Naive thymus-derived CD4-positive, alpha-beta T cell (primary cell): ENCODE data around the gene BARHL2. TPM values are rescaled to one million over a fixed set of nuclear protein-coding genes. Genes with fewer than 3 reads are reported as not detected.

Experiments
- ATAC-seq: fragments of 150-1000 bp; cut with Tn5 transposase; 2 replicates; pipeline ENCODE4 v1.10.0; 2021; ENCODE audit warnings: mild to moderate bottlenecking, moderate library complexity
- CTCF ChIA-PET: fragments of 350-600 bp; sonication (Branson Sonifier 250); formaldehyde crosslinking; loops from one replicate; lab custom pipeline; 2021; ENCODE audit warnings: antibody characterized with exemption; lab: Charles Lee
- POLR2A ChIA-PET: fragments of 350-600 bp; sonication (Branson Sonifier 250); formaldehyde crosslinking; loops from one replicate; lab custom pipeline; 2021; ENCODE audit warnings: antibody characterized with exemption, inconsistent platforms; lab: Charles Lee
- DNase-seq, 9 donors: peaks; one replicate each; pipeline versions ENCODE4 v3.0.0 to v3.0.0-alpha.2; 2020 to 2022; ENCODE audit warnings: mixed read lengths in 1 of 9
- H3K27ac ChIP-seq: one replicate; pipeline ENCODE4 v1.7.0; 2013; ENCODE audit warnings: mild to moderate bottlenecking, low read depth, low read length, moderate library complexity
- H3K27me3 ChIP-seq, 2 donors: one replicate each; pipeline ENCODE4 v1.7.0; 2013; ENCODE audit warnings: low read length in 2 of 2, mild to moderate bottlenecking in 2 of 2, moderate library complexity in 2 of 2; ENCODE audit not compliant: control insufficient read depth in 2 of 2, insufficient read depth in 2 of 2
- H3K36me3 ChIP-seq, 3 experiments: 1 replicate in 2 of 3; 2 replicates in 1 of 3; pipeline ENCODE4 v1.7.0; 2013; ENCODE audit warnings: low read length in 3 of 3, mild to moderate bottlenecking in 3 of 3, moderate library complexity in 1 of 3; ENCODE audit not compliant: insufficient read depth in 3 of 3, control insufficient read depth in 2 of 3
- H3K4me1 ChIP-seq, 2 donors: one replicate each; pipeline ENCODE4 v1.7.0; 2013; ENCODE audit warnings: low read length in 2 of 2, mild to moderate bottlenecking in 2 of 2, moderate library complexity in 1 of 2; ENCODE audit not compliant: control insufficient read depth in 2 of 2, insufficient read depth in 2 of 2
- H3K4me3 ChIP-seq: 2 replicates; pipeline ENCODE4 v1.7.0; 2013; ENCODE audit warnings: mild to moderate bottlenecking, low read length
- H3K9me3 ChIP-seq, 3 experiments: 1 replicate in 2 of 3; 2 replicates in 1 of 3; pipeline ENCODE4 v1.7.0; 2013; ENCODE audit warnings: low read length in 3 of 3; ENCODE audit not compliant: control insufficient read depth in 2 of 3
- H3K27ac Mint-ChIP-seq, 9 donors: one replicate each; pipeline ENCODE4 v1.8.0; 2020 to 2022; ENCODE audit warnings: mixed read lengths in 9 of 9, mild to moderate bottlenecking in 8 of 9, moderate library complexity in 5 of 9, inconsistent platforms in 2 of 9
- H3K27me3 Mint-ChIP-seq, 5 donors: one replicate each; pipeline ENCODE4 v1.8.0; 2021 to 2022; ENCODE audit warnings: mixed read lengths in 5 of 5, mild to moderate bottlenecking in 1 of 5
- H3K36me3 Mint-ChIP-seq, 5 donors: one replicate each; pipeline ENCODE4 v1.8.0; 2020 to 2022; ENCODE audit warnings: mixed read lengths in 5 of 5, mild to moderate bottlenecking in 3 of 5, inconsistent platforms in 1 of 5
- H3K4me1 Mint-ChIP-seq, 7 donors: one replicate each; pipeline ENCODE4 v1.8.0; 2020 to 2022; ENCODE audit warnings: mixed read lengths in 7 of 7, mild to moderate bottlenecking in 3 of 7, inconsistent platforms in 1 of 7
- H3K4me3 Mint-ChIP-seq, 10 donors: one replicate each; pipeline ENCODE4 v1.8.0; 2020 to 2022; ENCODE audit warnings: mild to moderate bottlenecking in 10 of 10, mixed read lengths in 10 of 10, moderate library complexity in 6 of 10, inconsistent platforms in 2 of 10
- H3K9me3 Mint-ChIP-seq, 11 donors: one replicate each; pipeline ENCODE4 v1.8.0; 2020 to 2022; ENCODE audit warnings: mixed read lengths in 11 of 11, mild to moderate bottlenecking in 4 of 11, inconsistent platforms in 1 of 11, moderate library complexity in 1 of 11
- intact Hi-C, 2 donors: fragments of 100-400 bp; cut with micrococcal nuclease; formaldehyde crosslinking; loops; one replicate each; pipeline ENCODE4 v1.15.1; 2023
- polyA plus RNA-seq, 2 donors: library from polyadenylated mRNA; unstranded; fragments of 300-500 nt; fragmentation: Illumina TruSeq; gene quantifications; one replicate each; pipeline ENCODE4 v1.2.3, GENCODE V29; 2021
- total RNA-seq, 6 experiments: library from RNA in 5 of 6; stranded (reverse) in 5 of 6; gene quantifications; 1 replicate in 5 of 6; 2 replicates in 1 of 6; pipeline ENCODE4 v1.2.3 and lab custom pipeline; 2021 to 2026

The BARHL2 gene
- total and polyA plus RNA-seq, 7 experiments from 2014 or later, result not detected

DNA sequence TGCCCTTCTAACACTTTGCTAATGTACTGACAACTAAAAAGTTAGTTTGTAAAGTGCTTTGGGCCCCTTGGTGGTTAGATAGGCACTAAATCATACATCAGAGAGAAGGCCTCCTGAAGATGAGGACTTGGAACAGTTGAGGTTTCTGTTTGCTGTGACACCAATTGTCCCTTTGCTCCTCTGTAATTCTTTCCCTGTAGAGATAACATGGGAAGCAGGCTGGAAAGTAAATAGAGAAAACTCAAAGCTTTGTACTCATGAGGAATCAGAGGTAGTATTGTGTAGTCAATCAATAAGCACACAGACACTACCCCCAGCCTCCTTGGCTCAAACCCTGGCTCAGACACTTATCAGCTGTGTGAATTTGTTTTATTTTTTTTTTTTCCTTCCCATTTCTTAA, 31.6 kb upstream of the BARHL2 start:
- no peaks in the 10 kb centered on the region for H3K9me3 ChIP-seq
- POLR2A ChIA-PET, result no interaction called here
- ATAC-seq (no peak), DNase-seq (no peak)
- Mint-ChIP-seq H3K27ac (no peak overlapping the region), H3K4me1 (no peaks in the 10 kb centered on the region), H3K27me3 (peaks cover 15 to 43% (median 33%) of the 10 kb centered on the region in 5 donors), H3K4me3 (no peak overlapping the region), H3K36me3 (no peaks in the 10 kb centered on the region), H3K9me3 (peaks cover 0 to 7% (median 0%) of the 10 kb centered on the region in 11 donors)
- CTCF ChIA-PET, result interaction anchor here (0.7 kb wide), 1 partner anchor 898 kb away, joined by 3 read pairs; no protein-coding TSS in a partner anchor
- intact Hi-C loops, result no loop called here
- H3K36me3 ChIP-seq, result no peaks in the 10 kb centered on the region
- no peaks in the 10 kb centered on the region for H3K4me1 ChIP-seq
- H3K27me3 ChIP-seq, result no peaks in the 10 kb centered on the region
- no peak overlapping the region for H3K27ac ChIP-seq
- H3K4me3 ChIP-seq, result no peak overlapping the region

DNA sequence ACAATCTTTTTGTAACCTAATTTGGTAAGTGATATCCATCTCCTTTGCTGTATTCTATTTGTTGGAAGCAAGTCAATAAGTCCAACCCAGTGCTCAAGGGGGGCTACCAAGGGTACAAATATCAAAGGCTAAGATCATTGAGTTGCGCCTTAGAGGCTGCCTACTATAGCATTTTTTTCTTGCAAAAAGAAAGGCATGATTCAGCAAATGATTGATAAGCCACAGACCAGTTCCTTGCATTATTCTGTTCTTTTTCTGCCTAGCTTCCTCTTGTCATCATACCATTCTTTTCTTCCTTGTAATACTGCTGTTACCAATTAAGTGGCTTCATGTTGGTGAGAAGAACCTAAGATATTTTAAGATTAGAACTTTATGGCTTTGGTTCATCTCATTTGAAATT, 29.8 kb upstream of the BARHL2 start:
- DNase-seq (no peak), ATAC-seq (no peak)
- H3K4me1 ChIP-seq, result no peaks in the 10 kb centered on the region
- Mint-ChIP-seq H3K36me3 (no peaks in the 10 kb centered on the region), H3K9me3 (peaks cover 0 to 3% (median 0%) of the 10 kb centered on the region in 11 donors), H3K27ac (no peak overlapping the region), H3K27me3 (peaks cover 13 to 41% (median 31%) of the 10 kb centered on the region in 5 donors), H3K4me1 (no peaks in the 10 kb centered on the region), H3K4me3 (no peak overlapping the region)
- no peak overlapping the region for H3K4me3 ChIP-seq
- H3K27me3 ChIP-seq, result no peaks in the 10 kb centered on the region
- no peaks in the 10 kb centered on the region for H3K9me3 ChIP-seq
- POLR2A ChIA-PET, result no interaction called here
- CTCF ChIA-PET, result no interaction called here
- intact Hi-C loops, result no loop called here
- no peaks in the 10 kb centered on the region for H3K36me3 ChIP-seq
- H3K27ac ChIP-seq, result no peak overlapping the region

DNA sequence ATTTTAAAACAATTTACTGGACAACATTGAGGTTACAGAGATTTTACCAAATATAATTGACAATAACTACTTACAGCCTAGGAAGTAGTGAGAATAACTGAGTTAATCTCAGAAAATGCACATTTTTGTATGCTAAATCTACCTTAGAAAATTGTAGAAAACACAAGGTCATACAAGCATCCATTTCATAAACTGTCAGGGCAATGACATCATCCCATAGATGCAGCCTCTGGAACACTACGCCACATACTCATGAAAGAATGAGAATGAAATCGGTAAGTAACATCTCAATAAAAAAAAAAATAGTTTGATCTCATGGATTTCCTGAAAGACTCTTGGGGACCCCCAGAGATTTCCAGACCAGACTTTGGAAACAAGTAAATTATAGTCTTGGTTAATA, 28.9 kb upstream of the BARHL2 start:
- Histone ChIP-seq H3K4me1 (no peaks in the 10 kb centered on the region), H3K27ac (no peak overlapping the region), H3K4me3 (no peak overlapping the region), H3K9me3 (no peaks in the 10 kb centered on the region), H3K27me3 (no peaks in the 10 kb centered on the region), H3K36me3 (no peaks in the 10 kb centered on the region)
- ChIA-PET POLR2A (no interaction called here), CTCF (no interaction called here)
- Mint-ChIP-seq H3K27ac (no peak overlapping the region), H3K4me1 (no peaks in the 10 kb centered on the region), H3K9me3 (peaks cover 0 to 3% (median 0%) of the 10 kb centered on the region in 11 donors), H3K4me3 (no peak overlapping the region), H3K27me3 (peaks cover 17 to 43% (median 37%) of the 10 kb centered on the region in 5 donors), H3K36me3 (no peaks in the 10 kb centered on the region)
- intact Hi-C loops, result no loop called here
- ATAC-seq (no peak), DNase-seq (no peak)

DNA sequence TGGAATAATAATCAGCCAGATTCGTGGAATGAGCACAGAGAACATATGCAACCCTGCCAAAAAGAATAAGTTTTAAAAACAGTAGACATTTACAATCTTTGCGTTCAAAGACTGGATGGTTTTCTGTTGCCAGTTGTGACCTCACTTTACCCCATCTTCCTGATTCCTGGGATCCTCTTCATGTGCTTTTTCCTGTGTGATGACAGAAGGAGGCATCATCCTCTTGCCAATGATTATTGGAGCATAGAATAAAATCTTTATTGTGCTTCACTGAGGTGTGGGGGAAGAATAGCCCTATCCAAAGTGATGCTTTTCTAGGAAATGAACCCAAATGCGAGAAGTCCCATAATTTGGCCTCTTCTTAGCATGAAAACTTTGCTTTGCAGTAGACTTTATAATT, 15.0 kb upstream of the BARHL2 start:
- Mint-ChIP-seq H3K4me1 (peaks cover 19 to 42% (median 28%) of the 10 kb centered on the region in 7 donors), H3K9me3 (peaks cover 0 to 50% (median 11%) of the 10 kb centered on the region in 11 donors), H3K27me3 (peaks cover 78 to 94% (median 84%) of the 10 kb centered on the region in 5 donors), H3K27ac (no peak overlapping the region), H3K36me3 (peaks cover 0 to 7% (median 4%) of the 10 kb centered on the region in 5 donors), H3K4me3 (no peak overlapping the region)
- peaks cover 14 to 19% of the 10 kb centered on the region in 2 donors for H3K4me1 ChIP-seq
- POLR2A ChIA-PET, result no interaction called here
- no peaks in the 10 kb centered on the region for H3K36me3 ChIP-seq
- no peak for ATAC-seq
- DNase-seq, result no peak
- no peaks in the 10 kb centered on the region for H3K9me3 ChIP-seq
- H3K4me3 ChIP-seq, result no peak overlapping the region
- CTCF ChIA-PET, result no interaction called here
- peaks cover 20 to 40% of the 10 kb centered on the region in 2 donors for H3K27me3 ChIP-seq
- intact Hi-C loops, result no loop called here
- no peak overlapping the region for H3K27ac ChIP-seq

DNA sequence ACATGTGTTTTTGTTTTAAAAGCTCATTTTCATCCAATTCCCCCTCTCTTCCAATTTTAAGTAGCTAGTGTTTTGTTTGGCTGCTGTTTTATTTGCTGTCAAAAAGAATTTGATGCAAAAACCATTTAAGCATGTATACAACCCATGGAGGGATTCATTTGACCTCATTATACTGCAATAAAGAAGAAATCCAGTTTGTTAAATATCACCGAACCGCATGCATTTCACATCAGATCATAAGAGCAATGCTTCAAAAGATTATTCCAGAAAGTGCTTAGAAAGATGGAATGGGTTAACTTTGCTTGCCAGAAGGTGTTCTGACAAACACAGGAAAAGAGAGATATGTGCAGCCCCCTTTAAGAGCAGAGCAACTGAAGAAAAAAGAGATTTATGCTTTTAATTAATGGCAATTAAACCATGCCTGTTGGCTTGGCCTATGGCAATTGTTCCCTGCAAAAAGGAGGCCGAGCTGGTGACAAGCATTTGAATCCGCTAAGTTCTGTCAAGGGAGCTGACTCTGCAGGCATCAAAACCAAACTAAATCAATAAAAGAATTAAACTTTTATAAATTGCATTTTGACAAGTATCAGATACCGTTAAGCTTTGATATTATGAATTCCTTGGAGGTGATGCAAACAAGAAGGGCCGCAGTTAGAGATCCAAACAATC, 14.4 kb upstream of the BARHL2 start:
- H3K27me3 Mint-ChIP-seq, result peaks cover 79 to 94% (median 86%) of the 10 kb centered on the region in 5 donors
- peaks cover 21 to 46% (median 29%) of the 10 kb centered on the region in 7 donors for H3K4me1 Mint-ChIP-seq
- peaks cover 14 to 19% of the 10 kb centered on the region in 2 donors for H3K4me1 ChIP-seq
- no peak overlapping the region for H3K27ac ChIP-seq
- H3K9me3 Mint-ChIP-seq, result peaks cover 0 to 56% (median 13%) of the 10 kb centered on the region in 11 donors
- POLR2A ChIA-PET, result no interaction called here
- CTCF ChIA-PET, result no interaction called here
- H3K4me3 Mint-ChIP-seq, result peak overlapping the region in 4 of 10 donors; percentile 54 to 90 (median 82)
- no peaks in the 10 kb centered on the region for H3K9me3 ChIP-seq
- H3K36me3 Mint-ChIP-seq, result peaks cover 0 to 7% (median 4%) of the 10 kb centered on the region in 5 donors
- H3K36me3 ChIP-seq, result no peaks in the 10 kb centered on the region
- no peak overlapping the region for H3K4me3 ChIP-seq
- no peak for DNase-seq
- H3K27me3 ChIP-seq, result peaks cover 24 to 43% of the 10 kb centered on the region in 2 donors
- intact Hi-C loops, result loop anchor here in 1 of 2 donors (2.0 kb wide), 1 partner anchor 17 kb away; no protein-coding TSS in a partner anchor
- ATAC-seq, result no peak
- peak overlapping the region in 1 of 9 donors; percentile 60 for H3K27ac Mint-ChIP-seq

DNA sequence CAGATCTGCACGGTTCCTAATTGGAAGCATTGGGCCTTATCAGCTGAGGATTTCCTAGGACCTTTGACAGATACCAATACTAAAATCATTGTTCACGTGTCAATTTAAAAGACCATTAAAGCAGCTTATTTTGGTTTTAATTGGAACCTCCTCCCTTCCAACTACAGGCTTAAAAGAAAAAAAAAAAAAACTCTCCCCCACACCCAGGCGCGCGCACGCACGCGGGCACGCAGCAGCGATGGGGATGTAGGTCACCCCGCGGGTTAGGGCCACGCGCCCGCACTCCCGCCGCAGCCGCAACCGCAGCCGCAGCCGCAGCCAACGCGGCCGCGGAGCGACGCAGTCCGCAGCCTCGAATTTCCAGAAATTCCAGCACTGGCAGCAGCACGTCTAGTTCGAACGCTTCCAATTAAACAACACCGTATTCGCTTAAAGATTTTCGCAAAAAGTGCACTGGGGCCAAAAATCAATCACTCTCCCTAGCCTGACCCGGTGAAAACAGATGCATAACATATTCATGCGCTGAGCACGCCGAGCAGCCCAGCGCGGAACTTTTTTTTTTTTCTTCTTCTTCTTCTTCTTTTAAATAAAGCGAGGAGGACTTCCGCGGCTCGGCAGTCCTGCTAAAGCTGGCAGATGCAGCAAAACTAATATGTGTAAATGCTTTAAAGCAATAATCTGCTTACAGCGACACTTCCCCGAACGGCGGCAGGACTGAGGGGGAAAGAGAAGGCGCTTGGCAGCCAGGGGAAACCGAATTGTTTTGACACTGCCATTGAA, 13.3 kb upstream of the BARHL2 start:
- intact Hi-C loops, result loop anchor here in 1 of 2 donors (2.0 kb wide), 1 partner anchor 16 kb away; no protein-coding TSS in a partner anchor
- Mint-ChIP-seq H3K9me3 (peaks cover 0 to 67% (median 19%) of the 10 kb centered on the region in 11 donors), H3K4me3 (peak overlapping the region; percentile 40 to 90 (median 80)), H3K27ac (peak overlapping the region in 4 of 9 donors; percentile 7 to 80 (median 76)), H3K36me3 (peaks cover 0 to 16% (median 4%) of the 10 kb centered on the region in 5 donors), H3K27me3 (peaks cover 82 to 96% (median 90%) of the 10 kb centered on the region in 5 donors), H3K4me1 (peaks cover 27 to 57% (median 40%) of the 10 kb centered on the region in 7 donors)
- Histone ChIP-seq H3K9me3 (no peaks in the 10 kb centered on the region), H3K4me3 (peak overlapping the region; percentile 31), H3K27ac (no peak overlapping the region), H3K36me3 (no peaks in the 10 kb centered on the region), H3K4me1 (peaks cover 14 to 27% of the 10 kb centered on the region in 2 donors), H3K27me3 (peaks cover 31 to 54% of the 10 kb centered on the region in 2 donors)
- ChIA-PET CTCF (no interaction called here), POLR2A (no interaction called here)
- ATAC-seq (no peak), DNase-seq (peak in 1 of 9 donors; percentile 26)
